H1 (cell line): Measurements from ENCODE around the gene TGFBR2. TPM values are rescaled to one million over a fixed set of nuclear protein-coding genes. Genes with fewer than 3 reads are reported as not detected.
A peak's percentile ranks its signal among the peaks of the same experiment; 100 is the strongest.

Source experiments
- CTCF ChIA-PET: fragments of 300-600 bp; sonication (Branson Sonifier 250); formaldehyde crosslinking; loops from one replicate; lab custom pipeline; 2021; ENCODE audit not compliant: partially characterized antibody; lab: Charles Lee
- POLR2A ChIA-PET: fragments of 300-600 bp; sonication (Branson Sonifier 250); formaldehyde crosslinking; loops from one replicate; lab custom pipeline; 2021; ENCODE audit warnings: inconsistent platforms; ENCODE audit not compliant: partially characterized antibody; lab: Charles Lee
- DNase-seq, 2 experiments: peaks; one replicate each; pipeline versions ENCODE4 v3.0.0 to v3.0.0-alpha.2; 2010 to 2022; ENCODE audit warnings: low spot score in 2 of 2, low read depth in 1 of 2, mixed read lengths in 1 of 2
- FAIRE-seq: peaks from 2 replicates; lab custom pipeline; 2011; peaks lifted over from hg19 to GRCh38; lab: Jason Lieb, UNC
- H2AFZ ChIP-seq: 2 replicates; pipeline ENCODE4 v1.8.1; 2012; ENCODE audit warnings: low read length, inconsistent platforms
- H2AK5ac ChIP-seq: 2 replicates; pipeline ENCODE4 v1.6.1; 2013; ENCODE audit warnings: low read depth, low read length
- H2BK120ac ChIP-seq: replicated peaks from 2 replicates; pipeline ENCODE3; 2013; ENCODE audit warnings: low read depth, low read length, inconsistent platforms
- H2BK12ac ChIP-seq: 2 replicates; pipeline ENCODE4 v1.6.1; 2013; ENCODE audit warnings: low read depth, low read length
- H2BK15ac ChIP-seq: 2 replicates; pipeline ENCODE4 v1.6.1; 2013; ENCODE audit warnings: low read length
- H2BK20ac ChIP-seq: 2 replicates; pipeline ENCODE4 v1.6.1; 2013; ENCODE audit warnings: low read length
- H2BK5ac ChIP-seq: 2 replicates; pipeline ENCODE4 v1.6.1; 2013; ENCODE audit warnings: low read depth, low read length
- H3K14ac ChIP-seq: 2 replicates; pipeline ENCODE4 v1.6.1; 2013; ENCODE audit warnings: inconsistent platforms; ENCODE audit not compliant: insufficient read length
- H3K18ac ChIP-seq: 2 replicates; pipeline ENCODE4 v1.6.1; 2013; ENCODE audit warnings: low read length; ENCODE audit errors: extremely low read depth
- H3K23ac ChIP-seq: 2 replicates; pipeline ENCODE4 v1.6.1; 2013; ENCODE audit warnings: inconsistent platforms; ENCODE audit not compliant: insufficient read length
- H3K23me2 ChIP-seq: 2 replicates; pipeline ENCODE4 v1.6.1; 2013; ENCODE audit warnings: low read depth, low read length
- H3K27ac ChIP-seq: 2 replicates; pipeline ENCODE4 v1.6.1; 2011; ENCODE audit warnings: low read depth, low read length, inconsistent platforms
- H3K27me3 ChIP-seq, 4 experiments: replicated peaks in 1 of 4; 1 replicate in 1 of 4; 2 replicates in 3 of 4; pipeline versions ENCODE4 v1.6.1 to v1.8.1; 2011 to 2013; ENCODE audit warnings: low read length in 3 of 4, mild to moderate bottlenecking in 3 of 4, inconsistent platforms in 2 of 4, mixed read lengths in 2 of 4, moderate library complexity in 1 of 4; ENCODE audit not compliant: control insufficient read depth in 3 of 4, insufficient read depth in 3 of 4; ENCODE audit errors: extremely low read depth in 1 of 4
- H3K36me3 ChIP-seq, 4 experiments: 2 replicates each; pipeline versions ENCODE4 v1.6.1 to v1.8.1; 2011 to 2013; ENCODE audit warnings: mild to moderate bottlenecking in 4 of 4, low read length in 3 of 4, moderate library complexity in 2 of 4, control low read depth in 1 of 4, inconsistent platforms in 1 of 4; ENCODE audit not compliant: insufficient read depth in 4 of 4, control insufficient read depth in 2 of 4
- H3K4ac ChIP-seq: replicated peaks from 2 replicates; pipeline ENCODE3; 2013; ENCODE audit warnings: low read length, low read depth, mixed read lengths, inconsistent platforms; ENCODE audit not compliant: insufficient read length
- H3K4me1 ChIP-seq, 4 experiments: replicated peaks in 1 of 4; 1 replicate in 1 of 4; 2 replicates in 3 of 4; pipeline versions ENCODE4 v1.6.1 to v1.8.1; 2011 to 2013; ENCODE audit warnings: low read length in 3 of 4, inconsistent platforms in 2 of 4, mixed read lengths in 1 of 4; ENCODE audit not compliant: insufficient read depth in 4 of 4, control insufficient read depth in 3 of 4
- H3K4me2 ChIP-seq, 2 experiments: 2 replicates each; pipeline versions ENCODE4 v1.6.1 to v1.8.1; 2011 to 2013; ENCODE audit warnings: low read depth in 2 of 2, low read length in 2 of 2, control low read depth in 1 of 2, inconsistent platforms in 1 of 2, mild to moderate bottlenecking in 1 of 2; ENCODE audit not compliant: insufficient read depth in 1 of 2
- H3K4me3 ChIP-seq, 4 experiments: fragments of 200-600, 300-600 bp in 1 of 4; sonication (generic), shearing (Covaris generic), sonication (Bioruptor Twin) in 1 of 4; 2 replicates each; pipeline versions ENCODE4 v1.5.1 to v1.8.1; 2011 to 2016; ENCODE audit warnings: low read length in 4 of 4, low read depth in 3 of 4, control low read depth in 2 of 4, inconsistent platforms in 2 of 4, mild to moderate bottlenecking in 2 of 4, mixed read lengths in 1 of 4, moderate library complexity in 1 of 4; ENCODE audit not compliant: insufficient read depth in 2 of 4; ENCODE audit errors: extremely low read depth in 1 of 4
- H3K56ac ChIP-seq: replicated peaks from 2 replicates; pipeline ENCODE3; 2013; ENCODE audit warnings: low read depth, mild to moderate bottlenecking, mixed read lengths, low read length, inconsistent platforms; ENCODE audit not compliant: insufficient read length
- H3K79me1 ChIP-seq: 2 replicates; pipeline ENCODE4 v1.6.1; 2013; ENCODE audit warnings: low read depth, low read length, control low read depth
- H3K79me2 ChIP-seq, 2 experiments: 2 replicates each; pipeline versions ENCODE4 v1.6.1 to v1.8.1; 2012 to 2013; ENCODE audit warnings: low read length in 2 of 2, mild to moderate bottlenecking in 2 of 2, inconsistent platforms in 1 of 2; ENCODE audit not compliant: insufficient read depth in 2 of 2, control insufficient read depth in 1 of 2
- H3K9ac ChIP-seq, 4 experiments: replicated peaks in 1 of 4; 1 replicate in 1 of 4; 2 replicates in 3 of 4; pipeline versions ENCODE4 v1.6.1 to v1.8.1; 2011 to 2013; ENCODE audit warnings: low read depth in 3 of 4, low read length in 3 of 4, control low read depth in 2 of 4, mild to moderate bottlenecking in 2 of 4, moderate library complexity in 2 of 4, inconsistent platforms in 1 of 4; ENCODE audit errors: extremely low read depth in 1 of 4
- H3K9me3 ChIP-seq, 2 experiments: 2 replicates each; pipeline versions ENCODE4 v1.6.1 to v1.8.1; 2012 to 2013; ENCODE audit warnings: mild to moderate bottlenecking in 2 of 2, moderate library complexity in 2 of 2, control low read depth in 1 of 2, inconsistent platforms in 1 of 2, low read depth in 1 of 2, low read length in 1 of 2, mixed read lengths in 1 of 2; ENCODE audit not compliant: insufficient read depth in 2 of 2
- H4K20me1 ChIP-seq, 2 experiments: replicated peaks in 1 of 2; 2 replicates each; pipeline versions ENCODE3 to v1.8.1; 2011 to 2013; ENCODE audit warnings: inconsistent platforms in 2 of 2, low read length in 2 of 2, mild to moderate bottlenecking in 1 of 2; ENCODE audit not compliant: insufficient read depth in 2 of 2, control insufficient read depth in 1 of 2
- H4K5ac ChIP-seq: 2 replicates; pipeline ENCODE4 v1.6.1; 2013; ENCODE audit warnings: low read length, low read depth, mixed read lengths, inconsistent platforms; ENCODE audit not compliant: insufficient read length
- H4K8ac ChIP-seq: 2 replicates; pipeline ENCODE4 v1.8.0; 2013; ENCODE audit warnings: mild to moderate bottlenecking, moderate library complexity, low read length, inconsistent platforms; ENCODE audit not compliant: insufficient read depth; ENCODE audit errors: extremely low read depth
- H4K91ac ChIP-seq: replicated peaks from 2 replicates; pipeline ENCODE3; 2013; ENCODE audit warnings: low read length, mixed read lengths, inconsistent platforms; ENCODE audit not compliant: insufficient read length
- CREB1 ChIP-seq: IDR thresholded peaks from 2 replicates; pipeline ENCODE4 v1.6.1; 2012; ENCODE audit warnings: inconsistent platforms
- CTCF ChIP-seq, 3 experiments: IDR thresholded peaks; 1 replicate in 2 of 3; 2 replicates in 1 of 3; pipeline versions ENCODE4 v1.5.1 to v1.6.1; 2011; ENCODE audit warnings: low read length in 3 of 3, mild to moderate bottlenecking in 3 of 3, inconsistent platforms in 2 of 3, low read depth in 1 of 3, moderate library complexity in 1 of 3; ENCODE audit not compliant: insufficient read depth in 1 of 3; ENCODE audit errors: control extremely low read depth in 1 of 3
- KDM1A ChIP-seq: fragments of 200-600, 300-600 bp; sonication (generic); IDR thresholded peaks from 2 replicates; pipeline ENCODE4 v1.7.1; 2016; ENCODE audit warnings: mild to moderate bottlenecking, low read length, borderline replicate concordance
- PHF8 ChIP-seq: fragments of 200-600 bp; sonication (generic); conservative IDR thresholded peaks from 2 replicates; pipeline ENCODE4 v1.7.1; 2012; ENCODE audit warnings: low read depth, mild to moderate bottlenecking, inconsistent platforms, low read length, moderate library complexity
- RAD21 ChIP-seq, 2 experiments: IDR thresholded peaks in 1 of 2; conservative IDR thresholded peaks in 1 of 2; 2 replicates each; pipeline ENCODE4 v1.6.1; 2011; ENCODE audit warnings: low read depth in 2 of 2, low read length in 2 of 2, improper control_type of control experiment in 1 of 2, inconsistent platforms in 1 of 2, mild to moderate bottlenecking in 1 of 2, moderate library complexity in 1 of 2
- SP1 ChIP-seq: IDR thresholded peaks from 2 replicates; pipeline ENCODE4 v1.6.1; 2011; ENCODE audit warnings: low read depth, low read length
- WGBS, 2 experiments: shearing (Covaris generic) in 1 of 2; methylation state at CpG; one replicate each; pipeline versions ENCODE4 v1.1.6 to v1.1.7; 2013 to 2015; ENCODE audit warnings: low lambda C conversion rate in 2 of 2, mixed read lengths in 2 of 2, inconsistent platforms in 1 of 2, low coverage in 1 of 2, missing lambda C conversion rate in 1 of 2; ENCODE audit not compliant: insufficient replicate concordance in 2 of 2, insufficient coverage in 1 of 2, insufficient read length in 1 of 2; ENCODE audit errors: extremely low coverage in 1 of 2, missing lambda C conversion rate in 1 of 2; 5-methylcytosine and 5-hydroxymethylcytosine counted together
- polyA plus RNA-seq, 7 experiments: library from polyadenylated mRNA; depleted of rRNA in 3 of 7; stranded (reverse) in 5 of 7; unstranded in 2 of 7; fragments of >200 nt in 5 of 7; fragments of 200-250 nt in 2 of 7; gene quantifications; 1 replicate in 5 of 7; 2 replicates in 1 of 7; 4 replicates in 1 of 7; pipeline versions ENCODE4 v1.2.1 to v1.2.3, GENCODE V29; 2011 to 2013; ENCODE audit warnings: missing spikeins in 2 of 7, mixed read lengths in 2 of 7
- total RNA-seq: library from RNA; stranded (reverse); fragmentation: NEBNext Ultra II Directional; extraction: Animal tissue kit (Norgen Biotek cat#: 25700); gene quantifications from 2 replicates; pipeline ENCODE4 v1.2.1, GENCODE V29; 2021

TGFBR2 gene
- total and polyA plus RNA-seq, 2 of the 8 experiments (the other 6 are each of a cell fraction or from before 2014, with no cell fraction given), result 4.2 to 7.4 TPM

DNA sequence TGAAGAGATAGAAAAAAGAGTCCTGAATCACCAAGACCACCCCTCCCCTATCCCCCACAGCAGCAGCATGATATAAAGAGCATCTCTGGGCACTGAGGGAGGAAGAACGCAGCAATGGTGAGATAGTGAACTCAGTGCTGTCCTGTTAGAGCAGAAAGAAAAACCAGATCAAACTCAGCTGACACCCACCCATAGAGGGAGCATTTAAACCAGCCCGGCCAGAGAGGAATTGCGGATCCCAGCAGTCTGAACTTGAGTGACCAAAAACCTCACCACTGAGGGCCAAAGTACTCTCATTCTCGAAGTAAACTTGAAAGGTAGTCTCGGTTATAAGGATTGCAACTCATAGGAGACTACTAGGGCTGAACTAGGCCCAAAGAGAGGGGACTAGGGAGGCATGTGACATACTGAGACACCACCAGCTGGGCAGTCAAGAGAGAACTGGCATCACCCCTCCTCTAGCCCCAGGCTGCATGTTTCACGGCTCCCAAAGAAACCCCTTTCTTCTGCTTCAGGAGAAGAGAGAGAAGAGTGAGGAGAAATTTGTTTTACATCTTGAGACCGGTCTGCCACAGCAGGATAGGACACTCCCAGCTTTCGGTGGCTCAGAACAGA is 39.2 kb upstream of the TGFBR2 start:
- FAIRE-seq, result no peak
- H3K36me3 ChIP-seq, result no peaks in the 10 kb centered on the region

More for the DNA sequence above, 39.2 kb upstream of the TGFBR2 start:
- Histone ChIP-seq H2AFZ (peak overlapping the region; percentile 27; the same call in 1 of the 2 replicates), H4K5ac (no peak overlapping the region), H3K4me3 (no peak overlapping the region), H4K20me1 (no peaks in the 10 kb centered on the region), H3K27ac (no peak overlapping the region), H3K4me1 (0 out of 7 replicates have a peak, but pooled peaks cover 0 to 2% (median 0%) of the 10 kb centered on the region in 4 experiments), H3K18ac (no peak overlapping the region), H3K79me2 (no peaks in the 10 kb centered on the region), H3K23me2 (no peaks in the 10 kb centered on the region), H3K27me3 (no peaks in the 10 kb centered on the region), H3K14ac (no peak overlapping the region), H2BK12ac (peak overlapping the region; percentile 60; the same call in 1 of the 2 replicates), H2BK20ac (peak overlapping the region; percentile 56; the same call in 1 of the 2 replicates), H3K9ac (no peak overlapping the region), H3K9me3 (no peaks in the 10 kb centered on the region), H3K4me2 (no peak overlapping the region), H3K4ac (no peak overlapping the region), H2AK5ac (no peak overlapping the region), H3K79me1 (no peaks in the 10 kb centered on the region), H2BK15ac (peak overlapping the region; percentile 88; the same call in 1 of the 2 replicates), H4K8ac (peak overlapping the region; percentile 35; the same call in 1 of the 2 replicates), H3K23ac (no peak overlapping the region), H2BK5ac (no peak overlapping the region), H4K91ac (no peak overlapping the region), H2BK120ac (no peak overlapping the region), H3K56ac (no peak overlapping the region)
- POLR2A ChIA-PET, result no interaction called here
- DNase-seq, result no peak
- CTCF ChIA-PET, result interaction anchor here (0.7 to 2.7 kb wide), 13 partner anchors 11 to 175 kb away, joined by 3 to 8 read pairs (median 3); no protein-coding TSS in a partner anchor
- WGBS, 2 experiments, result 93% methylated on average over 8 of the region's 8 CpGs; no CpG with 5 or more reads in 1 of the 2 experiments
- peak; percentile 6 to 38 (median 25) for TF ChIP-seq CTCF (IDR thresholded peaks at IDR 0.05; ENCODE audit: control extremely low read depth in 1 of 3, insufficient read depth in 1 of 3, low read depth in 1 of 3, low read length in 3 of 3)
- TF ChIP-seq PHF8, result no peak
- no peak for TF ChIP-seq KDM1A
- no peak for TF ChIP-seq CREB1
- peak; percentile 29 to 45; a peak in 2 of 4 replicates for TF ChIP-seq RAD21 (IDR thresholded peaks at IDR 0.05 in 1 of 2, conservative IDR thresholded peaks at IDR 0.05 in 1 of 2; ENCODE audit: low read depth in 2 of 2, low read length in 2 of 2)
- no peak for TF ChIP-seq SP1
